OCI-LY3 (cell line): Measurements from ENCODE around the gene PRKCG.

Experiments
- H2AFZ ChIP-seq: fragments of 200-600, 300-600 bp; shearing (Covaris generic); 2 replicates; pipeline ENCODE4 v1.6.0; 2014; ENCODE audit warnings: antibody characterized with exemption, low read depth, low read length
- H3K27ac ChIP-seq: fragments of 200-600, 300-600 bp; sonication (generic); 2 replicates; pipeline ENCODE4 v1.5.1; 2014; ENCODE audit warnings: mild to moderate bottlenecking, low read length, moderate library complexity, mixed read lengths
- H3K27me3 ChIP-seq: fragments of 200-600, 300-600 bp; sonication (generic); 2 replicates; pipeline ENCODE4 v1.6.1; 2014; ENCODE audit warnings: low read depth, low read length, mixed read lengths
- H3K36me3 ChIP-seq: fragments of 200-600, 300-600 bp; sonication (generic); replicated peaks from 2 replicates; pipeline ENCODE3; 2014; ENCODE audit warnings: low read depth, low read length, mixed read lengths
- H3K4me1 ChIP-seq: fragments of 300-600, 200-600 bp; sonication (generic); 2 replicates; pipeline ENCODE4 v1.6.1; 2014; ENCODE audit warnings: low read length, mixed read lengths
- H3K4me2 ChIP-seq: fragments of 200-600, 300-600 bp; sonication (generic); 2 replicates; pipeline ENCODE4 v1.6.1; 2014; ENCODE audit warnings: low read length, mixed read lengths
- H3K4me3 ChIP-seq: fragments of 300-600, 200-600 bp; sonication (generic); 2 replicates; pipeline ENCODE4 v1.5.1; 2014; ENCODE audit warnings: antibody characterized with exemption, mild to moderate bottlenecking, low read length, moderate library complexity
- H3K79me2 ChIP-seq: fragments of 300-600, 200-600 bp; shearing (Covaris generic); 2 replicates; pipeline ENCODE4 v1.6.1; 2014; ENCODE audit warnings: mild to moderate bottlenecking, low read length, mixed read lengths
- H3K9ac ChIP-seq: fragments of 300-600, 200-600 bp; shearing (Covaris generic); 2 replicates; pipeline ENCODE4 v1.6.0; 2014; ENCODE audit warnings: mild to moderate bottlenecking, low read length, moderate library complexity
- H3K9me3 ChIP-seq: fragments of 200-600, 300-600 bp; shearing (Covaris generic); 2 replicates; pipeline ENCODE4 v1.6.1; 2014; ENCODE audit warnings: low read length, mixed read lengths; ENCODE audit not compliant: insufficient read depth
- H4K20me1 ChIP-seq: fragments of 200-600, 300-600 bp; sonication (generic); 2 replicates; pipeline ENCODE4 v1.6.1; 2016; ENCODE audit warnings: low read length, mixed read lengths; ENCODE audit not compliant: insufficient read depth
- CTCF ChIP-seq: fragments of 200-600, 300-600 bp; sonication (generic); IDR thresholded peaks from 2 replicates; pipeline ENCODE4 v1.5.1; 2014; ENCODE audit warnings: antibody characterized with exemption, low read length, low read depth
- EZH2phosphoT487 ChIP-seq: fragments of 200-600 bp; shearing (Covaris generic); IDR thresholded peaks from 2 replicates; pipeline ENCODE4 v1.6.1; 2018; ENCODE audit warnings: antibody characterized with exemption, mixed run types, low read depth

The PRKCG gene

GRCh38 chr19:53865523-53865917 is 16.5 kb upstream of the PRKCG start:
- H3K27ac ChIP-seq = no peak overlapping the region
- no peaks in the 10 kb centered on the region for H3K79me2 ChIP-seq
- H3K4me3 ChIP-seq = no peak overlapping the region
- H4K20me1 ChIP-seq = no peaks in the 10 kb centered on the region
- H3K9ac ChIP-seq = no peak overlapping the region
- H2AFZ ChIP-seq = no peak overlapping the region
- H3K9me3 ChIP-seq = no peaks in the 10 kb centered on the region
- H3K4me1 ChIP-seq = no peaks in the 10 kb centered on the region
- no peak overlapping the region for H3K4me2 ChIP-seq
- no peaks in the 10 kb centered on the region for H3K27me3 ChIP-seq
- TF ChIP-seq EZH2phosphoT487 (no peak), CTCF (no peak)
- no peaks in the 10 kb centered on the region for H3K36me3 ChIP-seq

- Histone ChIP-seq H4K20me1 (no peaks in the 10 kb centered on the region), H2AFZ (no peak overlapping the region), H3K9me3 (no peaks in the 10 kb centered on the region), H3K36me3 (no peaks in the 10 kb centered on the region), H3K4me3 (no peak overlapping the region), H3K27ac (no peak overlapping the region), H3K27me3 (no peaks in the 10 kb centered on the region), H3K4me2 (no peak overlapping the region), H3K9ac (no peak overlapping the region), H3K4me1 (no peaks in the 10 kb centered on the region), H3K79me2 (no peaks in the 10 kb centered on the region)
- TF ChIP-seq CTCF = no peak
- TF ChIP-seq EZH2phosphoT487 = no peak
Measured at GRCh38 chr19:53865918-53866864, 15.8 kb upstream of the PRKCG start.

- Histone ChIP-seq H3K9ac (no peak overlapping the region), H3K4me2 (no peak overlapping the region), H3K9me3 (no peaks in the 10 kb centered on the region), H3K36me3 (no peaks in the 10 kb centered on the region), H3K27me3 (no peaks in the 10 kb centered on the region), H4K20me1 (no peaks in the 10 kb centered on the region), H3K4me3 (no peak overlapping the region), H2AFZ (no peak overlapping the region), H3K27ac (no peak overlapping the region), H3K4me1 (no peaks in the 10 kb centered on the region), H3K79me2 (no peaks in the 10 kb centered on the region)
- TF ChIP-seq EZH2phosphoT487 = no peak
- no peak for TF ChIP-seq CTCF
Measured at GRCh38 chr19:53866865-53867224, 15.2 kb upstream of the PRKCG start.

- Histone ChIP-seq H4K20me1 (no peaks in the 10 kb centered on the region), H3K4me3 (no peak within 1 kb of the TSS), H3K27me3 (no peaks in the 10 kb centered on the region), H3K27ac (no peak within 1 kb of the TSS), H3K79me2 (no peaks in the 10 kb centered on the region), H3K9me3 (no peaks in the 10 kb centered on the region), H3K4me1 (no peaks in the 10 kb centered on the region), H3K4me2 (no peak within 1 kb of the TSS), H3K36me3 (no peaks in the 10 kb centered on the region), H2AFZ (no peak within 1 kb of the TSS), H3K9ac (no peak within 1 kb of the TSS)
- TF ChIP-seq CTCF (no peak), EZH2phosphoT487 (no peak)
Measured at GRCh38 chr19:53867225-53868090, 14.5 kb upstream of the PRKCG start, which contains the start of gene MYADM. TSS of gene MYADM (plus strand) at chr19:53867883. CDS start at chr19:53873530, 5,647 bp downstream.
